ENCODE data around the gene DCXR. TPM values are rescaled to one million over a fixed set of nuclear protein-coding genes. Genes with fewer than 3 reads are reported as not detected.

The DCXR gene
- total and polyA plus RNA-seq, 2 of the 13 experiments (the other 11 are each of a cell fraction or from before 2014, with no cell fraction given) = 287 to 311 TPM

- TF ChIP-seq ESRRA (CRISPR knock-in tag; IDR thresholded peaks at IDR 0.05; ENCODE audit: low read depth) = no peak
- TF ChIP-seq ZNF367 (CRISPR knock-in tag; IDR thresholded peaks at IDR 0.05; ENCODE audit: borderline replicate concordance) = peak; percentile 66; the same call in 1 of the 2 replicates
- TF ChIP-seq E2F1 (CRISPR knock-in tag; IDR thresholded peaks at IDR 0.05) = peak; percentile 80
- TF ChIP-seq SNAPC5 (CRISPR knock-in tag; IDR thresholded peaks at IDR 0.05; ENCODE audit: borderline replicate concordance) = 0 out of 2 replicates have a peak, but pooled peaks have one; percentile 21
- 0 out of 2 replicates have a peak, but pooled peaks have one; percentile 33 for TF ChIP-seq ZNF879 (CRISPR knock-in tag; IDR thresholded peaks at IDR 0.05)
- no peak for TF ChIP-seq ZNF142 (CRISPR knock-in tag; IDR thresholded peaks at IDR 0.05)
- TF ChIP-seq SRY (CRISPR knock-in tag; IDR thresholded peaks at IDR 0.05) = peak; percentile 71; the same call in 1 of the 2 replicates
- peak; percentile 54; the same call in 1 of the 2 replicates for TF ChIP-seq THAP11 (CRISPR knock-in tag; IDR thresholded peaks at IDR 0.05)
- no peak for TF ChIP-seq GTF3A (CRISPR knock-in tag; conservative IDR thresholded peaks at IDR 0.05)
- TF ChIP-seq ZNF878 (CRISPR knock-in tag; IDR thresholded peaks at IDR 0.05) = peak; percentile 93
- peak; percentile 33; the same call in 1 of the 2 replicates for TF ChIP-seq ZGPAT (CRISPR knock-in tag; IDR thresholded peaks at IDR 0.05)
- TF ChIP-seq RNF219 (CRISPR knock-in tag; IDR thresholded peaks at IDR 0.05) = no peak; the same call in 1 of the 2 replicates
- TF ChIP-seq ZNF251 (CRISPR knock-in tag; IDR thresholded peaks at IDR 0.05) = no peak; the same call in 1 of the 2 replicates
- no peak; the same call in 1 of the 2 replicates for TF ChIP-seq ZNF468 (CRISPR knock-in tag; IDR thresholded peaks at IDR 0.05)
- peak; percentile 61; the same call in 1 of the 2 replicates for TF ChIP-seq ETS1 (CRISPR knock-in tag; IDR thresholded peaks at IDR 0.05)
Measured at GRCh38 chr17:81994593-81995462, 42.7 kb downstream of the DCXR start (continued).
